ENCODE results near the gene SLC17A2.
"Not testable (repeated sequence)": the region's sequence is repeated elsewhere in the genome, so short reads cannot be mapped to it uniquely, and the experiment has no call there.

SLC17A2 gene

GRCh38 chr6:25951296-25952032, 21.0 kb upstream of the SLC17A2 start:
- DNase-seq (ENCODE audit: low read depth) = no peak

- no peak for DNase-seq (ENCODE audit: low read depth)
Observed at GRCh38 chr6:25950297-25950696, 19.8 kb upstream of the SLC17A2 start.

- DNase-seq (ENCODE audit: low read depth) = no peak
Observed at GRCh38 chr6:25949695-25950094, 19.2 kb upstream of the SLC17A2 start.

- not testable (repeated sequence) for DNase-seq (ENCODE audit: low read depth)
Observed at GRCh38 chr6:25947492-25947891, 17.0 kb upstream of the SLC17A2 start.

- no peak for DNase-seq (ENCODE audit: low read depth)
Observed at GRCh38 chr6:25946631-25947030, 16.1 kb upstream of the SLC17A2 start.

GRCh38 chr6:25945738-25946137, 15.2 kb upstream of the SLC17A2 start:
- DNase-seq (ENCODE audit: low read depth) = not testable (repeated sequence)

- DNase-seq (ENCODE audit: low read depth) = no peak
Observed at GRCh38 chr6:25944688-25945574, 14.4 kb upstream of the SLC17A2 start.

GRCh38 chr6:25943887-25944286, 13.4 kb upstream of the SLC17A2 start:
- DNase-seq (ENCODE audit: low read depth) = no peak

GRCh38 chr6:25942561-25943147, 12.2 kb upstream of the SLC17A2 start:
- peak; percentile 46 for DNase-seq (ENCODE audit: low read depth)

- DNase-seq (ENCODE audit: low read depth) = peak; percentile 12
Observed at GRCh38 chr6:25939593-25939992, 9.1 kb upstream of the SLC17A2 start.

- DNase-seq (ENCODE audit: low read depth) = no peak
Observed at GRCh38 chr6:25935953-25936352, 5.5 kb upstream of the SLC17A2 start.

GRCh38 chr6:25934735-25935313, 4.3 kb upstream of the SLC17A2 start:
- no peak for DNase-seq (ENCODE audit: low read depth)

GRCh38 chr6:25934156-25934555, 3.7 kb upstream of the SLC17A2 start:
- DNase-seq (ENCODE audit: low read depth) = no peak

- no peak for DNase-seq (ENCODE audit: low read depth)
Observed at GRCh38 chr6:25931411-25931709, 869 bp upstream of the SLC17A2 start.

GRCh38 chr6:25929785-25930184, 706 bp downstream of the SLC17A2 start:
- not testable (repeated sequence) for DNase-seq (ENCODE audit: low read depth)

- DNase-seq (ENCODE audit: low read depth) = no peak
Observed at GRCh38 chr6:25928562-25929324, 1.7 kb downstream of the SLC17A2 start.

- no peak for DNase-seq (ENCODE audit: low read depth)
Observed at GRCh38 chr6:25927756-25928216, 2.7 kb downstream of the SLC17A2 start.

- no peak for DNase-seq (ENCODE audit: low read depth)
Observed at GRCh38 chr6:25927178-25927577, 3.3 kb downstream of the SLC17A2 start.

- DNase-seq (ENCODE audit: low read depth) = no peak
Observed at GRCh38 chr6:25925876-25926275, 4.6 kb downstream of the SLC17A2 start.

- DNase-seq (ENCODE audit: low read depth) = no peak
Observed at GRCh38 chr6:25922301-25922700, 8.2 kb downstream of the SLC17A2 start.

GRCh38 chr6:25921525-25922203, 8.8 kb downstream of the SLC17A2 start:
- DNase-seq (ENCODE audit: low read depth) = no peak

Data from ELR (cell line).